GM12864 (cell line): ENCODE data around the gene FAP.

Experiments
- DNase-seq: peaks from one replicate; pipeline ENCODE4 v3.0.0-alpha.2; 2011; ENCODE audit warnings: low read depth
- H3K4me3 ChIP-seq: 2 replicates; pipeline ENCODE4 v1.5.1; 2011; ENCODE audit warnings: mild to moderate bottlenecking, low read depth, low read length, control low read depth
- CTCF ChIP-seq: IDR thresholded peaks from 2 replicates; pipeline ENCODE4 v1.5.1; 2011; ENCODE audit warnings: low read depth, mild to moderate bottlenecking, moderate library complexity, low read length, control low read depth, inconsistent platforms; ENCODE audit errors: missing control alignments

The FAP gene

GRCh38 chr2:162198239-162198638 is 45.0 kb downstream of the FAP start:
- TF ChIP-seq CTCF: no peak
- no peak overlapping the region for H3K4me3 ChIP-seq
- DNase-seq: no peak

- no peak for DNase-seq
- no peak for TF ChIP-seq CTCF
- no peak overlapping the region for H3K4me3 ChIP-seq
These were observed 46.0 kb downstream of the FAP start for GRCh38 chr2:162197069-162197825.

GRCh38 chr2:162196638-162197037 is 46.6 kb downstream of the FAP start:
- no peak for TF ChIP-seq CTCF
- H3K4me3 ChIP-seq: no peak overlapping the region
- DNase-seq: no peak

DNA sequence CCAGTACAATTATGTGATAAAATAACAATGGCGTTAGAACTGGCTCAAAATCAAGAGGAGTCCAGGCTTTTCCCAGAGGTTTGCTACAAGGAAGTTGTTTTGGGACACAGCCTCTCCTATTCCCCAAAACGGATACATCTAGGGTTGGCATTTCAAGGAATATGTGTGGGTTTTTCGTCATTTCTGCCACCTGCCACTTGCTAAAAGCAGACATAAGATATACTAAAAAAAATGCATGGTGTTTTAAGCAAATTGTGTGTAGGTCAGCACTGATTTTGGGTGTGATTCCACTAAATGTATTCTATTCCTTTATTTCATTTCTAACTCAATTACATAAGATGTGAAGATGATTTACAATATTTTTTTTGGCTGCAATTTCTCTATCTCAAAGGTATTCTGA is 54.8 kb downstream of the FAP start:
- no peak for TF ChIP-seq CTCF
- DNase-seq: no peak
- no peak overlapping the region for H3K4me3 ChIP-seq

- no peak for DNase-seq
- no peak overlapping the region for H3K4me3 ChIP-seq
- TF ChIP-seq CTCF: no peak
These were observed 57.6 kb downstream of the FAP start for GRCh38 chr2:162185541-162186232.

DNA sequence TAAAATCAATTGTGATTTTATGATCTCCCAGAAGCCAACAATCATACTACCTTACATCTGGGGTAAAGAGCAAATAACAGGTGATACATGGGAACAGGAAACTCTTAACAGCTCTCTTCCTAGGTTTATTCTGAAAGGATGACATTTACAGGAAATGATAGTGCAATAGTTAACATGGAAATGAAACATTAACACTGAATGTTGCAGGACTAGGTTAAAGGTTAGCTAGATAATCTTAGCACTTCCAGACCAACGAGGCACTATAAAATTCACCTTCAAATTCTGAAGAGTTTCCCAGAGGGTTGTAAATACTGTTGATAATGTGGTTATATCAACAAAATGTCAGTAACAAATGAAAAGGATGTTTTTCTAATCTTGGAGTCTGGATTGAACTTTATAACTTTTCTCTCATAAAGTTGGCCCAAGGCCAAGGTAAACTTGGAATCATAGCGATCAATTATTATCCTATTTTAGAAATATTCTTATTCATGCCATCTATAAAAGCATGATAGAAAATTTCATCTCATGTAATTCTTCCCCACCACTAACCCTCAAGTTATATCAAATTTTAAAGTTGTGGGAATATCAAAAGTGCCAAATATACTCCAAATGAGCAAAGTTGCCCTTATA is 58.3 kb downstream of the FAP start:
- no peak for DNase-seq
- TF ChIP-seq CTCF: no peak
- H3K4me3 ChIP-seq: no peak overlapping the region
